Measurements from ENCODE around the gene USP40.

USP40 gene

GRCh38 chr2:233551491-233551890 is 15.1 kb downstream of the USP40 start:
- ATAC-seq: no peak

GRCh38 chr2:233546774-233547173 is 19.8 kb downstream of the USP40 start:
- ATAC-seq: no peak

GRCh38 chr2:233546101-233546500 is 20.5 kb downstream of the USP40 start:
- no peak for ATAC-seq

GRCh38 chr2:233544200-233544610 is 22.4 kb downstream of the USP40 start:
- no peak for ATAC-seq

- no peak for ATAC-seq
These were observed 24.1 kb downstream of the USP40 start for GRCh38 chr2:233542507-233542906.

GRCh38 chr2:233538741-233539140 is 27.8 kb downstream of the USP40 start:
- no peak for ATAC-seq

GRCh38 chr2:233535271-233535670 is 31.3 kb downstream of the USP40 start:
- ATAC-seq: no peak

GRCh38 chr2:233532971-233533370 is 33.6 kb downstream of the USP40 start:
- no peak for ATAC-seq

GRCh38 chr2:233531955-233532354 is 34.6 kb downstream of the USP40 start:
- no peak for ATAC-seq

- no peak for ATAC-seq
These were observed 36.2 kb downstream of the USP40 start for GRCh38 chr2:233530381-233530780.

- no peak for ATAC-seq
These were observed 38.4 kb downstream of the USP40 start for GRCh38 chr2:233528182-233528581.

- no peak for ATAC-seq
These were observed 40.8 kb downstream of the USP40 start for GRCh38 chr2:233525791-233526190.

- no peak for ATAC-seq
These were observed 46.6 kb downstream of the USP40 start for GRCh38 chr2:233519787-233520611.

- ATAC-seq: no peak
These were observed 52.5 kb downstream of the USP40 start for GRCh38 chr2:233513953-233514655.

- ATAC-seq: no peak
These were observed 62.5 kb downstream of the USP40 start for GRCh38 chr2:233503947-233504637.

GRCh38 chr2:233503481-233503880 is 63.1 kb downstream of the USP40 start:
- ATAC-seq: no peak

- peak in 1 of 2 donors; percentile 24 for ATAC-seq
These were observed 65.1 kb downstream of the USP40 start for GRCh38 chr2:233501198-233502076.

GRCh38 chr2:233499928-233500327 is 66.7 kb downstream of the USP40 start:
- no peak for ATAC-seq

- no peak for ATAC-seq
These were observed 68.5 kb downstream of the USP40 start for GRCh38 chr2:233498126-233498525.

- no peak for ATAC-seq
These were observed 68.9 kb downstream of the USP40 start for GRCh38 chr2:233497692-233498091.

GRCh38 chr2:233495503-233496496 is 70.8 kb downstream of the USP40 start:
- no peak for ATAC-seq
